Thymus (tissue), 2 donors: Measurements from ENCODE around the gene LIPJ. TPM values are rescaled to one million over a fixed set of nuclear protein-coding genes. Genes with fewer than 3 reads are reported as not detected.

Experiments
- polyA plus RNA-seq: library from polyadenylated mRNA; stranded (reverse); fragments of 200-250 nt; gene quantifications from one replicate; pipeline ENCODE4 v1.2.3, GENCODE V29; 2013
- total RNA-seq: library from RNA; stranded (reverse); fragments of 120-200 nt; gene quantifications from one replicate; pipeline ENCODE4 v1.2.4, GENCODE V29; 2013
- donor health status: healthy.

Gene LIPJ
- total and polyA plus RNA-seq, 2 donors, result 0.42 to 0.66 TPM

Other genes starting within 250 kb of the LIPJ start
- 4.3 TPM for gene RNLS, start 3.4 kb upstream of the LIPJ start, total RNA-seq
- 5.0 TPM for gene RNLS, start 3.4 kb upstream of the LIPJ start, polyA plus RNA-seq
- gene LIPF, start 77.7 kb downstream of the LIPJ start, total RNA-seq, result 0.14 TPM
- gene LIPF, start 77.7 kb downstream of the LIPJ start, polyA plus RNA-seq, result 1.0 TPM
- gene LIPK, start 119.5 kb downstream of the LIPJ start, total RNA-seq, result 0.33 TPM
- 1.5 TPM for gene LIPK, start 119.5 kb downstream of the LIPJ start, polyA plus RNA-seq
- 0.09 TPM for gene LIPN, start 173.3 kb downstream of the LIPJ start, total RNA-seq
- 0.50 TPM for gene LIPN, start 173.3 kb downstream of the LIPJ start, polyA plus RNA-seq
- gene LIPM, start 216.0 kb downstream of the LIPJ start, total RNA-seq, result not detected
- 0.57 TPM for gene LIPM, start 216.0 kb downstream of the LIPJ start, polyA plus RNA-seq